ENCODE data around the gene ZDHHC14. TPM values are rescaled to one million over a fixed set of nuclear protein-coding genes. Genes with fewer than 3 reads are reported as not detected.
A peak's percentile ranks its signal among the peaks of the same experiment; 100 is the strongest.
"Not testable (repeated sequence)": the region's sequence is repeated elsewhere in the genome, so short reads cannot be mapped to it uniquely, and the experiment has no call there.

ZDHHC14 gene
- total RNA-seq, 2 donors from 2014 or later = 2.1 to 2.2 TPM

DNA sequence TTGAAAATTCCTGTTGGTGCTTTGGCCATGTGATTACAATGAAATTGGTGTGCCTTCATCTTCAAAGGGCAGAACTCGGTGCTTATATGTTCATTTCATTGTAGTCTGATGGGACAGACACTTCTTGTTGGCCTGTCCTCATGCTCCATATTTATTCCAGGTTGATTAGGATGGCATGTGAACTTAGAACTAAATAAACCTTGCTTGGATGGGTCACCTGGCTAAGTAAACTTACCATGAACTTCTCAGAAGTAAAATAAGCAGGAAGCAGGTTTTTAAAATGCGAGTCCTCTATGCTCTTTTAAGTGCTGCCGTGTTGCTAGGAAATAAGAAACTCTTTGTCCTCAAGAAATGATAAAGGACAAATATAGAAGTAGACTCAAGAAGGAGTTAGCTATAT, 26.7 kb downstream of the ZDHHC14 start:
- H3K36me3 Mint-ChIP-seq (ENCODE audit: low read depth) = no peaks in the 10 kb centered on the region
- H3K4me3 Mint-ChIP-seq = no peak overlapping the region
- H3K4me1 Mint-ChIP-seq = no peaks in the 10 kb centered on the region
- no peak overlapping the region for H3K27ac Mint-ChIP-seq
- H3K9me3 Mint-ChIP-seq = no peaks in the 10 kb centered on the region
- no peaks in the 10 kb centered on the region for H3K27me3 Mint-ChIP-seq
- ATAC-seq (replicated peaks) = no peak

- not testable (repeated sequence) for H3K4me1 Mint-ChIP-seq; H3K27ac Mint-ChIP-seq; ATAC-seq (replicated peaks)
These were observed 27.4 kb downstream of the ZDHHC14 start for GRCh38 chr6:157408427-157408826.

GRCh38 chr6:157410045-157410444, 29.1 kb downstream of the ZDHHC14 start:
- Mint-ChIP-seq H3K4me3 (no peak overlapping the region), H3K9me3 (no peaks in the 10 kb centered on the region), H3K36me3 (ENCODE audit: low read depth) (no peaks in the 10 kb centered on the region), H3K27me3 (no peaks in the 10 kb centered on the region), H3K27ac (no peak overlapping the region), H3K4me1 (no peaks in the 10 kb centered on the region)
- no peak for ATAC-seq (replicated peaks)

More at GRCh38 chr6:157408427-157408826, 27.4 kb downstream of the ZDHHC14 start:
- not testable (repeated sequence) for H3K27me3 Mint-ChIP-seq; H3K4me3 Mint-ChIP-seq; H3K9me3 Mint-ChIP-seq; H3K36me3 Mint-ChIP-seq (ENCODE audit: low read depth)

DNA sequence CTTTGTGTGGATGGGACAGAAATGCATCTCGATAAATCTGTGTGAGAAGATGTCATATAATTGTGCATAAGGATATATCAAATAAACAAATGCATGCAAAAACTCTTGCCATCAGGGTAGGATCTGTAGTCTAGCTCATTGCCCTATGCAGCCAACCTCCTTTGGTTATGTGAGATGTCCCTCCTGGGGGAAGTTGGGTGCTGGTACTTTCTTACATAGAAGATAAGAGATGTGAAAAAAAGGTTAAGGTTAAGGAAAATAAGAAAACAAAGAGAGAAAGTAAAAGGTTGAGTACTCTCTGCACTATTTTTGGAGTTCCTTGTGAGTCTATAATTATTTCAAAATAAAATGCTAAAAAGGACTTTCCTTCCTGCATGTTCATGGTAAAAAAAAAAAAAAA, 30.4 kb downstream of the ZDHHC14 start:
- ATAC-seq (replicated peaks) = no peak
- Mint-ChIP-seq H3K36me3 (ENCODE audit: low read depth) (no peaks in the 10 kb centered on the region), H3K9me3 (no peaks in the 10 kb centered on the region), H3K27me3 (no peaks in the 10 kb centered on the region), H3K4me1 (no peaks in the 10 kb centered on the region), H3K27ac (no peak overlapping the region), H3K4me3 (no peak overlapping the region)

GRCh38 chr6:157412791-157413190, 31.8 kb downstream of the ZDHHC14 start:
- no peaks in the 10 kb centered on the region for H3K4me1 Mint-ChIP-seq

DNA sequence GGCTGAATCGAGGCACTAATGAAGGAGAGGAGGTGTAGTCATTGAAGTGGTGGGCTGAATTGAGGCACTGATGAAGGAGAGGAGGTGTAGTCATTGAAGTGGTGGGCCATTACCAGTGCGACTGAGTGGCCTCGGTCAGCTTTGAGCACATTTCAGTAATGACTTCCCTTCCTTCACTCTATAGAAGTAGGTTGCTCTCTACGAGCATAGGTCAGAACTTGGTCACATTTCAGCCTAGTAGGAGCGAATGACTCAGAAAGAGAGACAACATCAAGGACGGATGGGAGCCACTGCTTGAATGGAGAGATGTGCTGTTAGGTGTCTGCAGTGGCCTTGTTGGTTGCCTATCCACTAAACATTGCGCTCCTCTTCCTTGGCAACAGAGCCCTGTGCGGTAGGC, 39.5 kb downstream of the ZDHHC14 start:
- peak; percentile 60 for ATAC-seq (replicated peaks)
- peaks cover 6% of the 10 kb centered on the region for H3K4me1 Mint-ChIP-seq
- H3K4me3 Mint-ChIP-seq = no peak overlapping the region

More at GRCh38 chr6:157412791-157413190, 31.8 kb downstream of the ZDHHC14 start:
- Mint-ChIP-seq H3K36me3 (ENCODE audit: low read depth) (no peaks in the 10 kb centered on the region), H3K27me3 (no peaks in the 10 kb centered on the region), H3K4me3 (no peak overlapping the region), H3K9me3 (no peaks in the 10 kb centered on the region), H3K27ac (no peak overlapping the region)
- no peak for ATAC-seq (replicated peaks)

GRCh38 chr6:157424491-157425020, 43.6 kb downstream of the ZDHHC14 start:
- Mint-ChIP-seq H3K9me3 (no peaks in the 10 kb centered on the region), H3K27me3 (peaks cover 14% of the 10 kb centered on the region), H3K36me3 (ENCODE audit: low read depth) (no peaks in the 10 kb centered on the region), H3K27ac (no peak overlapping the region), H3K4me3 (no peak overlapping the region), H3K4me1 (peaks cover 36% of the 10 kb centered on the region)
- no peak for ATAC-seq (replicated peaks)

More for the DNA sequence above, 39.5 kb downstream of the ZDHHC14 start:
- Mint-ChIP-seq H3K27me3 (no peaks in the 10 kb centered on the region), H3K27ac (no peak overlapping the region), H3K9me3 (no peaks in the 10 kb centered on the region), H3K36me3 (ENCODE audit: low read depth) (no peaks in the 10 kb centered on the region)

GRCh38 chr6:157427969-157428368, 47.0 kb downstream of the ZDHHC14 start:
- Mint-ChIP-seq H3K9me3 (no peaks in the 10 kb centered on the region), H3K27ac (peak overlapping the region; percentile 86)

DNA sequence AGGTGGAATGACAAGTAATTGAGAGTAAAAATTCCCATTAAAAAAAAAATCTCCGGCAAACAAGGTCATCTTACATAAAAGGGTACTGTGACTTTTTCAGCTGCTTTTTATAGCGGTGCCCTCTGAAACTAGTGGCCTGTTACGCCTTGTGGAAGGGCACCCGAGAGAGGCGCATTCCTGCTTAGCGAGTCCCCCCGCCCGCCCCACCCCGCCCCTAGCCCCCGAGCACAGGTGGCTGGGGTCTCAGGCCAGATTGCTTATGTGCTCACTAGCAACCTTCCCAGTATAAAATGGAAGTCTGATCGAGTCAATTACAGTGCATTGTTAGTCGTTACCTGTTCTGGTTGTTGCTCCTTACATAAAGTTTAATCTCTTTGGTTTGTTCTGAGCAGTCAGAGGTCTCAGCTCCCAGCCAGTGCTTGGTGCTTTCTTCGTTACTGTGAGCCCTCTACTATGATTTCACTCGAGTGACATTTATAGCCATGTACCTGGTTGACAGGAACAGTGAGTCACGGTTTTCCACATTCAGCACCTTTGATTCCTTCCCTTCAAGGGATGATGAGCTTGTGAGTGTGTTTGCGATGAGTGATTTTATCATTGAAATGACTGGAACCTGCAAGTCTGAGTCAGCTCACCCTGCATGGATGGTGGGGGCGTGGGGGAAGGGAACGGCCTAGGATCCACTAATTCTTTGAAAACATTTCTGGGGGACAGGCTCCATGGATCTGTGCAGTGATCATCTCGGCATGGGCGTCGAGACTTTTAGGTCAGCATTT, 47.6 kb downstream of the ZDHHC14 start:
- peak; percentile 93 for ATAC-seq (replicated peaks)
- Mint-ChIP-seq H3K4me3 (peak overlapping the region; percentile 55), H3K9me3 (no peaks in the 10 kb centered on the region), H3K27me3 (peaks cover 14% of the 10 kb centered on the region), H3K36me3 (ENCODE audit: low read depth) (no peaks in the 10 kb centered on the region), H3K27ac (peak overlapping the region; percentile 86), H3K4me1 (peaks cover 36% of the 10 kb centered on the region)

More at GRCh38 chr6:157427969-157428368, 47.0 kb downstream of the ZDHHC14 start:
- Mint-ChIP-seq H3K36me3 (ENCODE audit: low read depth) (no peaks in the 10 kb centered on the region), H3K4me1 (peaks cover 36% of the 10 kb centered on the region), H3K4me3 (peak overlapping the region; percentile 55), H3K27me3 (peaks cover 14% of the 10 kb centered on the region)
- no peak for ATAC-seq (replicated peaks)

- H3K27me3 Mint-ChIP-seq = peaks cover 14% of the 10 kb centered on the region
- no peaks in the 10 kb centered on the region for H3K9me3 Mint-ChIP-seq
- H3K4me3 Mint-ChIP-seq = peak overlapping the region; percentile 55
- H3K36me3 Mint-ChIP-seq (ENCODE audit: low read depth) = no peaks in the 10 kb centered on the region
- peak; percentile 31 for ATAC-seq (replicated peaks)
- peaks cover 36% of the 10 kb centered on the region for H3K4me1 Mint-ChIP-seq
- H3K27ac Mint-ChIP-seq = peak overlapping the region; percentile 86
These were observed 48.3 kb downstream of the ZDHHC14 start for GRCh38 chr6:157429248-157429647.

GRCh38 chr6:157430834-157431233, 49.8 kb downstream of the ZDHHC14 start:
- peaks cover 12% of the 10 kb centered on the region for H3K27me3 Mint-ChIP-seq
- H3K4me1 Mint-ChIP-seq = peaks cover 36% of the 10 kb centered on the region
- no peaks in the 10 kb centered on the region for H3K9me3 Mint-ChIP-seq
- no peaks in the 10 kb centered on the region for H3K36me3 Mint-ChIP-seq (ENCODE audit: low read depth)
- no peak overlapping the region for H3K4me3 Mint-ChIP-seq
- H3K27ac Mint-ChIP-seq = peak overlapping the region; percentile 16
- ATAC-seq (replicated peaks) = no peak

GRCh38 chr6:157432231-157432891, 51.4 kb downstream of the ZDHHC14 start:
- peaks cover 21% of the 10 kb centered on the region for H3K4me1 Mint-ChIP-seq
- no peaks in the 10 kb centered on the region for H3K9me3 Mint-ChIP-seq
- no peaks in the 10 kb centered on the region for H3K27me3 Mint-ChIP-seq
- H3K36me3 Mint-ChIP-seq (ENCODE audit: low read depth) = no peaks in the 10 kb centered on the region
- ATAC-seq (replicated peaks) = no peak
- no peak overlapping the region for H3K4me3 Mint-ChIP-seq
- H3K27ac Mint-ChIP-seq = no peak overlapping the region

- Mint-ChIP-seq H3K27me3 (no peaks in the 10 kb centered on the region), H3K9me3 (no peaks in the 10 kb centered on the region), H3K4me3 (no peak overlapping the region), H3K4me1 (peaks cover 18% of the 10 kb centered on the region), H3K27ac (no peak overlapping the region), H3K36me3 (ENCODE audit: low read depth) (no peaks in the 10 kb centered on the region)
- ATAC-seq (replicated peaks) = no peak
These were observed 51.9 kb downstream of the ZDHHC14 start for GRCh38 chr6:157432892-157433265.

DNA sequence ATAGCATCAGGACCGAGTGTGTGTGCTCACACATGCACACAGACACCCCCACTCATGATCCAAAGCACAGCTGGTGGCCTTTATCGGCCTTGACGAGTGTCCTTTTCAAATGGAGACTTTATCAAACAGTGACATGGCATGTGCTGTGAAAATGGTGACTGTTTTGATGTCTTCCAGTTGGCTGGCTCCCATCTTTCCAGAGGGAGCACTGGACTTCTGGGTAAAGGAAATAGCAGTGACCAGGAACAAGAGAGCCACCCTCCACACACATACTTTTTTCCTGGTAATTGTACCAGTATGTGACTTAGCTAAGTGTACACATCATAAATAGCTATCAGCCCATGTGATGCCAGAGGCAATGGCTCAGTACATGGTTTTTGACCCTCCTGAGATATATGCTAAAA, 52.7 kb downstream of the ZDHHC14 start:
- Mint-ChIP-seq H3K4me3 (no peak overlapping the region), H3K36me3 (ENCODE audit: low read depth) (no peaks in the 10 kb centered on the region), H3K9me3 (no peaks in the 10 kb centered on the region), H3K4me1 (peaks cover 15% of the 10 kb centered on the region), H3K27me3 (no peaks in the 10 kb centered on the region), H3K27ac (no peak overlapping the region)
- no peak for ATAC-seq (replicated peaks)

Measured in activated T-helper 17 cell treated with anti-CD3 and anti-CD28 coated beads, Interleukin-2, amount 50 U/mL, for 72 hours (primary cell).